NCI-H146 treated with DMSO at 0.1 percent for 48 hours (cell line): ENCODE data around the gene NAV2.

Source experiments
- DNase-seq: peaks from one replicate; lab custom pipeline; 2025; ENCODE audit not compliant: unreplicated experiment; lab: John Stamatoyannopoulos, UW

Gene NAV2

GRCh38 chr11:19714387-19715363, 2.0 kb downstream of the NAV2 start:
- no peak for DNase-seq

- DNase-seq, result no peak
Observed at GRCh38 chr11:19715373-19715772, 2.7 kb downstream of the NAV2 start.

GRCh38 chr11:19718051-19718450, 5.4 kb downstream of the NAV2 start:
- DNase-seq, result no peak

DNA sequence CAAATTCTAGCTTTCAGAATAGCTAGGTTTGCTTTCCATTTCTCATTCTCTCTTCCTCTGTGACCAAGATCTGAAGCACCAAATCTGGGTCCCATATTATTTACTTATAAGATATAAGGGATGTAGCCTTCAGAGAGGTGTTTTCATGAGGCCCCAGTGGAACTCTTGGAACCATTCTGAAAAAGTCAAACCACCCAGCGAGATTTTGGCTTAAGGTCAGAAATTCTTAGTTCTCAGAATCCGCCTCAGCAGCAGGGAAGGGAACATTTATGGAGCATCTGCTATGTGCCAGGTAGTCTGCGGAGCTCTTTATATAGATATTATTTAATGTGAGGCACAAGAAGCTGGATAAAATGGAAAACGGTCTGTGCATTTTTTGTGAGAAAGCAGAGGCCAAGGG, 6.3 kb downstream of the NAV2 start:
- DNase-seq, result no peak

DNA sequence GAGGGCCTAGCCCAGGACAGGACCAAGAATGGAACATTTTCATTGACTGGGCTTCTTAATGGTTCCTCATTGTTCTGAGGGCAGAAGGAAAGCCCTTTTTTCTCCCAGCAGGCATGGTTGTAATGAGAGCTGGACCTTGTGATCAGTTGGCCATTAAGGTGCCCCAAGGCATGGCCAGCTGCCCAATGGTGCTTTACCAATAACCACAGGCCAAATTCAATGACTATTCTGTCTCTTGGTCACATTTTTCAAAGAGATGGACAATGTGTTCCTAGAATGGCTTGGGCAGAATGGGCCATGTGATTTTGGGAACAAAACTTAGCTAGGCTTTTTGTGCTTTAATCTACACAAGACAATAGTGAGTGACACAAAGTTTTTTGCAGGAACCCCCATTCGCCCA, 7.3 kb downstream of the NAV2 start:
- DNase-seq, result no peak

DNA sequence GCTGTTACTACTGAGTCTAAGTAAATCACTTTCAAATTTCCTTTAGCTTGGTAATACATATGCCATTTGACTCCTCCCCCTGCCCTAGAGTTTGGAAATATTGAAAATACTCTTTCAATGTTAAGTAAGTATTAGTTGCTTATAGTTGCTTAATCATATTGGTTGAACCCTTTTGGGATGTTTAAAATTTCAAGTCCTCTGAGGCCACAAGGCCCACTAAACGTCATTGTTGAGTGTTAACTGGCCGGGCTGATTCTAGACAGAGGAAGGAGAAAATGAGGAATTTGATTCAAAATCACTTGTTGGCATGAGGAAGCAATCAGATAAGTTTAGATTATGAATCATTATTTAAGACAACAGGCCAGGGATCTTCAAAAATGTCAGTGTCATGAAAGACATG, 8.5 kb downstream of the NAV2 start:
- no peak for DNase-seq

DNA sequence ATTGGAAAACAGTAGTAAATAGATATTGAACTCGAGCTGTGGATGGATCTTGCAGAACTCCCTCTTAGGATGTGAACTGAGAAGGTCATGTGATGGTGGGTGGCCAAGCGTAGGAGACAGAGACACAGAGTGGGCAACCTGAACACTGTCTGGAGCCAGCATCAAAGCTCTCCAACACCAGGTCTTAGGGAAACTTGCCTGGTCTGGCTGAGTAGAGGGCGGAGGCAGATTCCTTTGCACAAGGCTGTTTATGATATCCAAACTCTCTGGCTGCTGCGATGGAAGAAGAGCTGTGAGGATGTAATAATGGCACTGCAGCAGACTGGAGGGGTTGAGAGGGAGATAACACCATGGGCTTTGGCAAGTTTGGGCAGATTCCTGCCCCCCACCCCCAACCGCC, 10.1 kb downstream of the NAV2 start:
- no peak for DNase-seq

GRCh38 chr11:19723572-19724342, 11.1 kb downstream of the NAV2 start:
- no peak for DNase-seq

DNA sequence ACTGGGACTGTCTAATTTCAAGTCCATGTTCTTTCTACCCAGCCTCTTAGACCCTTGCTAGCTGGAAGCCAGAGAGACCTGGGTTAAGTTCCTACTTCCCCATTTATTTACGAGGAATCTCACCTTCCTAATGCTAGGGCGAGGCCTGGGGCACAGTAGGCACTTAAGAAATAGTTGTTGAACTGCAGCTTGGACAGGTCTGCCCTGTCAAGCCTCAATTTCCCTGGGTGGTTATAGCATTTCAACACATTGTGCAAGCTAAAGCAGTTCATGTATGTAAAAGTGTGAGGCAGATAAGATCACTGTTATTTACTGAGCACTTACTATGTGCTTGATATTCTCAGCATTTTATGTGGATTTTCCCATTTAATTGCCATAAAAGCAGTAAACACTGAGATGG, 12.1 kb downstream of the NAV2 start:
- DNase-seq, result no peak

DNA sequence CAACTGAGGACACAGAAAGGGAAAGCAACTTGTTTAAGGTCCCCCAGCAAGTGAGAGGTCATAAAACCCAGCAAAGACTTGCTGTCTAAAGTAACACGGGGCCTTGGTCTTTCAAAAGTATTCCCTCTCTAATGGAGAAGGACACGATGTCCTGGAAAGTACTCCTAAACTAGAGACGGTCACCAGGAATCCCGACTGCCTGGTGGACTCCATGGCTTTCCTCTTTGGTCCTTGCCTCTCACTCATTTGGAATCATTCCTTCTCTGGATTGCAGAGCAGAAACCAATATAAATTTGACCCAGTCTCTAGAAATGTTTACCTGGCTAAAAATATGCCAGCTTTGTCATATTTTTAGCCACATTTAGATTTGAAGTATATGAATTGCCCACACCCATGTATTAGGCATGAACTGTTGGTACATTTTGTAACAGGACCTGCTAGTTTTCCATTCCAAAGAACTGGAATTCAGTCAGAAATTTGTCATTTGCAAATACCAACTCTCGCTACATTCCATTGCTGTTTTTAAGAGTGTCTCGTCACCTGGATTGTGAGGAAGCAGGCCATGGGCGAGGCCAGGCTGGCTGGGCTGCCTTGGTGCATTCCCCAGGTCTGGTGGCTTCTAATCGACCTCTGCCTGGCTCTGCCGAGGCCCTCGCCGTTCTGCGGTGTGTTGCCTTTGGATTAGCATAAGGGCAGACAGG, 12.9 kb downstream of the NAV2 start:
- no peak for DNase-seq

GRCh38 chr11:19727246-19727645, 14.6 kb downstream of the NAV2 start:
- DNase-seq, result no peak

- DNase-seq, result no peak
Observed at GRCh38 chr11:19728436-19728835, 15.8 kb downstream of the NAV2 start.

DNA sequence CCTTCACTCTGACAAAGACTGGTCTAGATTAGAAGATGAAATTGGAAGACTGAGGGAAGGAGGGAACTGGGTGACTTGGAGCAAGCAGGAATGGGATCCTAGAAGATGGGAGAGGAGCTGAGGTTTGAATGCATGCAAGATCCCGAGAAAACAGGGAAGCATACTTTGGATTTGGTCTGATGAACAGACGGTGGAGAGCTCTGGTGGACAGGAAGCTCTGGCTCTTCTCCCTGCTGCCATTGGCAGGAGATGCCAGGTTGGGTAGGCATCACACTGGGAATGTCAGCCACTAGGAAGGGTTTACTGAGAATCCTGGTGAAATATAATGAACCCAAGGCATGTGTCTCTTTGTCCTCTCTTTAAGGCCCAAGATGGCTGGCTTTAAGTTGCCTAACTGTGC, 16.5 kb downstream of the NAV2 start:
- no peak for DNase-seq

DNA sequence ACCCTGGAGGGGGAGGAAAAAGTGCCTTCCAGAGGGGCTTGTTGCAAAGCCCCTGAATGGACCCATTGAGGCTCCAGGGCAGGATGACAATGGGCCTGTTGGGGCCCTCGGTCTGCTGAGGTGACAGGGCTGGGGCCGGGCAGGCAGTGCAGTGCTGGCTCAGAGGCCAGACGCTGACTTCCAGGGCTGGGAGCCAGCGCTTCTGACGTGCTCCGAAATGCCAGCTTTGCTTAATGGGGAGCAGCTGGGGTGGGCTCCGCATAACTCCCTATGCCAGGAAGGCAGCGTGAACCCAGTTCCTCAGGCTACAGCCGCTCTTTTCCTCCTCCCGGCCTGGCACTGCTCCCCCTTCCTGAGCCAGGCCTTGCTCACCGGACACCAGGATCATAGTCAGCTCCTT, 17.7 kb downstream of the NAV2 start:
- DNase-seq, result no peak

GRCh38 chr11:19734171-19734570, 21.5 kb downstream of the NAV2 start:
- no peak for DNase-seq

GRCh38 chr11:19735157-19735908, 22.7 kb downstream of the NAV2 start:
- DNase-seq, result no peak

DNA sequence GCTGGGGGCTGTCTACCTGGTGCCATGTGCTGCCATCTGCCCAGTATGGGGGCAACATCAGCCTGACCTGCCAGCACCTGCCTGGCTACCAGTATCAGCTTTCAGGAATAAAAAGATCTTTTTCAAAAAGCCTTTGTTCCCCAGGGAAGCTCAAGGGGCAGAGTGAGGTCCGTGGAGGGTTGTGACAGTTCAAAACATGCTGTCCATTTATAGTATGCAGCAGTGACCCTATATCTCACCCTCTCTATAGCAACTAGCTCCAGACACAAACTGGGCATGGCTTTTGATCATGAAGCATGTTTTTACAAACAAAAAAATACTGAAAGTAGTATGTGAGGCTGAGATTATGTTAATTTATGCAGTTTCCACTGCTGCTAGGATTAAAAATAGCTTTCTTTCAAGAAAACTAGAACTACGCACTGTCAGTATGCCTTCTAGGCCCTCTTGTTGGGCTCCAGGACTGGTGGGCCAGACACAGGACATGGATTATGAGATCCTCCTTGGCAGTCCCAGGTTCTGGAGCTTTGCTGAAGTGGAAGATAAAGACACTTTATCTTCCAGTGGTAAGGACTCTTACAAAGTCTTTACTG, 23.4 kb downstream of the NAV2 start:
- DNase-seq, result peak; percentile 54

DNA sequence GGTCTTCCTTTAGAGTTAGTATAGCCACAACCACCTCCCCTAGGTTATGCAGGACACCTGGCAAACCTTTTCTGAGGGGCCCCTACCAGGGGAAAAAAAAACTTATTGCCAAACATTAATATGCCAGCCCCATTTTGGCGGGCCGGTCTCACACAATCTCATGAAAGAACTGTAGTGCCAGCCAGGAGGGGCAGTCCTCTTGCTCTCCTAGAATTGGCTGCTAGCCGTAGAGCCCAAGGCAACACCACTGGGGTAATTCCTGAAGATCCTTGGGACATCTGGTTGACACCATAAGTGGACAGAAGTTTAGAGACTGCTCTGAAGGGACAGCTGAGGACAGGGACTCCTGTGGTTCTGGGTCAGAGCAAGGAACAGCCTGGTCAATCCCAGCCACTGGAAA, 24.2 kb downstream of the NAV2 start:
- no peak for DNase-seq

- no peak for DNase-seq
Observed at GRCh38 chr11:19737575-19737974, 24.9 kb downstream of the NAV2 start.

DNA sequence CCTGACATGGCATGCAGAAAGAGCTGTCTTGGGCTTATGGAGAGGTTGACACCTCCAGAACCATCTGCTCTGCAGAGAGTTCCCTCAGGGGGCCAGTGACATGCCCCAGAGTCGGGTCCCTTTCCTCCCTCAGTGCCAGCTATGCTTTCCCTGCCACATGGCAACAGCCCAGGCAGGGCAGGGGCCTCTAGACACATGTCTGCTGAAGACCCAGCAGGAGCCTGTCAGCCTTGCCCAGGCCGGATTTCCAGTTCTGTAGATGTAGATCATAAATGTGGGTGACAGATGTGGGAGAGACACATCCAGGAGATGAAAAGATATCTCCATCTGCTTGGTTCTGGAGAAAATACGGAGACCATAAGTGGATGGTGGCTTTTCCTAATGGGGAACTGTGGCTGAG, 25.5 kb downstream of the NAV2 start:
- DNase-seq, result no peak
